SK-N-SH (cell line): ENCODE measurements around the gene MRPL23. TPM values are rescaled to one million over a fixed set of nuclear protein-coding genes. Genes with fewer than 3 reads are reported as not detected.

Experiments used
- CTCF ChIA-PET: fragments of 300-600, 350-600 bp; formaldehyde crosslinking; extraction: SDS; loops from one replicate; lab custom pipeline; 2021; lab: Yijun Ruan, JAX
- POLR2A ChIA-PET: fragments of 350-600 bp; sonication (Branson Sonifier 250); formaldehyde crosslinking; extraction: SDS; loops from one replicate; lab custom pipeline; 2020; ENCODE audit warnings: antibody characterized with exemption, inconsistent platforms; lab: Yijun Ruan, JAX
- DNase-seq: peaks from one replicate; pipeline ENCODE4 v3.0.0; 2012
- H2AFZ ChIP-seq: fragments of 200-600 bp; sonication (generic); 2 replicates; pipeline ENCODE4 v1.8.1; 2016; ENCODE audit warnings: antibody characterized with exemption, mild to moderate bottlenecking, low read depth
- H3F3A ChIP-seq: fragments of 200-600 bp; sonication (generic); replicated peaks from 2 replicates; pipeline ENCODE3; 2016; ENCODE audit warnings: antibody characterized with exemption, mild to moderate bottlenecking; ENCODE audit not compliant: insufficient read depth
- H3K27ac ChIP-seq, 2 experiments: fragments of 200-500 bp in 1 of 2; fragments of 200-600 bp in 1 of 2; sonication (Bioruptor generic) in 1 of 2; sonication (generic), shearing (Covaris generic) in 1 of 2; 2 replicates each; pipeline versions ENCODE4 v1.5.1 to v1.6.1; 2014 to 2016; ENCODE audit warnings: low read depth in 2 of 2, inconsistent platforms in 1 of 2, low read length in 1 of 2, mild to moderate bottlenecking in 1 of 2, mixed read lengths in 1 of 2
- H3K27me3 ChIP-seq: fragments of 200-600 bp; sonication (generic), shearing (Covaris generic); 2 replicates; pipeline ENCODE4 v1.6.1; 2016; ENCODE audit warnings: mixed run types; ENCODE audit not compliant: insufficient read depth
- H3K36me3 ChIP-seq, 2 experiments: fragments of 200-500 bp in 1 of 2; fragments of 200-600 bp in 1 of 2; sonication (Bioruptor generic) in 1 of 2; sonication (generic) in 1 of 2; replicated peaks in 1 of 2; 2 replicates each; pipeline versions ENCODE3 to v1.5.1; 2014 to 2016; ENCODE audit warnings: low read length in 1 of 2, mild to moderate bottlenecking in 1 of 2; ENCODE audit not compliant: insufficient read depth in 2 of 2, control insufficient read depth in 1 of 2
- H3K4me1 ChIP-seq, 2 experiments: fragments of 200-500 bp in 1 of 2; fragments of 200-600 bp in 1 of 2; sonication (Bioruptor generic) in 1 of 2; sonication (generic), shearing (Covaris generic) in 1 of 2; 2 replicates each; pipeline versions ENCODE4 v1.5.1 to v1.6.1; 2014 to 2016; ENCODE audit warnings: low read depth in 1 of 2, low read length in 1 of 2, mixed run types in 1 of 2; ENCODE audit not compliant: insufficient read depth in 2 of 2, control insufficient read depth in 1 of 2
- H3K4me2 ChIP-seq: fragments of 200-600 bp; sonication (generic), shearing (Covaris generic); 2 replicates; pipeline ENCODE4 v1.6.1; 2017; ENCODE audit warnings: mixed run types
- H3K4me3 ChIP-seq, 2 experiments: fragments of 200-500 bp in 1 of 2; fragments of 200-600 bp in 1 of 2; sonication (Bioruptor generic) in 1 of 2; sonication (generic), shearing (Covaris generic) in 1 of 2; 2 replicates each; pipeline versions ENCODE4 v1.5.1 to v1.8.1; 2014 to 2016; ENCODE audit warnings: low read depth in 2 of 2, inconsistent platforms in 1 of 2, low read length in 1 of 2, mild to moderate bottlenecking in 1 of 2, mixed read lengths in 1 of 2, moderate library complexity in 1 of 2
- H3K79me2 ChIP-seq: fragments of 200-600 bp; sonication (generic); 2 replicates; pipeline ENCODE4 v1.8.1; 2017; ENCODE audit warnings: mild to moderate bottlenecking; ENCODE audit not compliant: insufficient read depth
- H3K9ac ChIP-seq: fragments of 200-600 bp; sonication (generic); 2 replicates; pipeline ENCODE4 v1.6.1; 2017; ENCODE audit warnings: mixed run types
- H3K9me2 ChIP-seq: fragments of 200-600 bp; sonication (generic); 2 replicates; pipeline ENCODE4 v1.6.1; 2017; ENCODE audit warnings: mixed run types
- H3K9me3 ChIP-seq: fragments of 200-600 bp; sonication (generic); 2 replicates; pipeline ENCODE4 v1.6.1; 2017; ENCODE audit warnings: mixed run types, mild to moderate bottlenecking, moderate library complexity
- H4K20me1 ChIP-seq: fragments of 200-600 bp; sonication (generic); 2 replicates; pipeline ENCODE4 v1.6.1; 2017; ENCODE audit warnings: mild to moderate bottlenecking, mixed run types; ENCODE audit not compliant: insufficient read depth
- CTCF ChIP-seq: fragments of 200-600 bp; sonication (generic); IDR thresholded peaks from 2 replicates; pipeline ENCODE4 v1.6.1; 2017; ENCODE audit warnings: antibody characterized with exemption, mild to moderate bottlenecking, moderate library complexity
- ELF1 ChIP-seq: IDR thresholded peaks from 2 replicates; pipeline ENCODE4 v1.4.0; 2012
- GABPA ChIP-seq: IDR thresholded peaks from 2 replicates; pipeline ENCODE4 v1.4.0; 2012; ENCODE audit warnings: low read depth, mild to moderate bottlenecking
- GATA2 ChIP-seq: sonication (generic); formaldehyde crosslinking; IDR thresholded peaks from 2 replicates; pipeline ENCODE4 v1.5.0; 2020; ENCODE audit warnings: mild to moderate bottlenecking, missing genetic modification reagents
- MAX ChIP-seq: IDR thresholded peaks from 2 replicates; pipeline ENCODE4 v1.4.0; 2012; ENCODE audit warnings: low read depth
- MEF2A ChIP-seq: IDR thresholded peaks from 2 replicates; pipeline ENCODE4 v1.4.0; 2012; ENCODE audit warnings: low read depth, borderline replicate concordance
- PBX3 ChIP-seq: IDR thresholded peaks from 2 replicates; pipeline ENCODE4; 2012
- RCOR1 ChIP-seq: fragments of 150-350 bp; IDR thresholded peaks from 2 replicates; pipeline ENCODE4 v1.6.1; 2017; ENCODE audit warnings: antibody characterized with exemption, low read length
- RFX5 ChIP-seq: IDR thresholded peaks from 2 replicates; pipeline ENCODE4 v1.6.1; 2012; ENCODE audit warnings: mild to moderate bottlenecking, improper control_type of control experiment, low read length
- RXRA ChIP-seq: IDR thresholded peaks from 2 replicates; pipeline ENCODE4 v1.4.0; 2012; ENCODE audit warnings: low read depth, mild to moderate bottlenecking, borderline replicate concordance
- SMC3 ChIP-seq: IDR thresholded peaks from 2 replicates; pipeline ENCODE4 v1.6.1; 2012; ENCODE audit warnings: low read depth, low read length, improper control_type of control experiment
- TAF1 ChIP-seq: IDR thresholded peaks from 2 replicates; pipeline ENCODE4 v1.6.1; 2012; ENCODE audit warnings: low read depth, mild to moderate bottlenecking, low read length, moderate library complexity, borderline replicate concordance
- TEAD4 ChIP-seq: IDR thresholded peaks from 2 replicates; pipeline ENCODE4 v1.4.0; 2012; ENCODE audit warnings: mild to moderate bottlenecking, borderline replicate concordance; ENCODE audit not compliant: insufficient read depth
- USF1 ChIP-seq: IDR thresholded peaks from 2 replicates; pipeline ENCODE4 v1.4.0; 2012; ENCODE audit warnings: low read depth, borderline replicate concordance
- USF2 ChIP-seq: fragments of 150-350 bp; IDR thresholded peaks from 2 replicates; pipeline ENCODE4 v1.6.1; 2017; ENCODE audit warnings: antibody characterized with exemption, low read length, low read depth, borderline replicate concordance
- WGBS: methylation state at CpG from one replicate; pipeline ENCODE4 v1.1.6; 2017; ENCODE audit warnings: low lambda C conversion rate; 5-methylcytosine and 5-hydroxymethylcytosine counted together
- polyA plus RNA-seq, 3 experiments: library from polyadenylated mRNA; depleted of rRNA; stranded (reverse); fragments of >200 nt; gene quantifications; 2 replicates each; pipeline ENCODE4 v1.2.3, GENCODE V29; 2012

MRPL23 gene
- 226 and 264 TPM in 2 replicates for polyA plus RNA-seq (2012; rRNA removed)
- polyA plus RNA-seq (2012; cell fraction: cytosol; rRNA removed), result 143 and 217 TPM in 2 replicates
- 105 and 186 TPM in 2 replicates for polyA plus RNA-seq (2012; cell fraction: nucleus; rRNA removed)

- no peak for TF ChIP-seq MEF2A
- TF ChIP-seq RCOR1, result no peak
- TF ChIP-seq USF2, result no peak
- TF ChIP-seq ELF1, result no peak
- no peak for TF ChIP-seq GATA2 (CRISPR knock-in tag)
- no peak for TF ChIP-seq CTCF
- TF ChIP-seq GABPA, result no peak
- no peak for TF ChIP-seq TAF1
- TF ChIP-seq SMC3, result no peak
- TF ChIP-seq MAX, result no peak
- TF ChIP-seq TEAD4, result no peak
- no peak for TF ChIP-seq RXRA
- no peak for TF ChIP-seq RFX5
- no peak for TF ChIP-seq PBX3
- no peak for TF ChIP-seq USF1
- Histone ChIP-seq H3K4me1 (peaks cover 0 to 15% of the 10 kb centered on the region in 2 experiments; a peak in 1 of 4 replicates), H3K9me3 (no peaks in the 10 kb centered on the region), H3K27ac (no peak within 1 kb of the TSS), H3F3A (peaks cover 4% of the 10 kb centered on the region), H3K27me3 (no peaks in the 10 kb centered on the region), H3K4me3 (no peak within 1 kb of the TSS), H3K79me2 (no peaks in the 10 kb centered on the region), H2AFZ (no peak within 1 kb of the TSS), H3K9ac (no peak within 1 kb of the TSS), H4K20me1 (no peaks in the 10 kb centered on the region), H3K4me2 (no peak within 1 kb of the TSS), H3K36me3 (no peaks in the 10 kb centered on the region), H3K9me2 (no peaks in the 10 kb centered on the region)
- no CpG with 5 or more reads among the region's 85 CpGs for WGBS
- POLR2A ChIA-PET, result interaction anchor here (1.0 to 2.4 kb wide), 4 partner anchors 21 to 246 kb away, joined by 3 to 11 read pairs (median 6); partner anchors contain the start of gene H19
- DNase-seq, result no peak
- CTCF ChIA-PET, result interaction anchor here (0.6 to 11.0 kb wide), 17 partner anchors 8 to 518 kb away, joined by 3 to 215 read pairs (median 5); no protein-coding TSS in a partner anchor
These were observed at the start of gene MRPL23 for GRCh38 chr11:1946812-1947484. MRPL23 (plus strand) TSS chr11:1947332; CDS start chr11:1947363, 31 bp downstream.
